Adrenal gland (tissue), 5 donors: Measurements from ENCODE around the gene THSD7B.

Experiments used
- CTCF ChIP-seq, 6 experiments: fragments of 450-650 bp in 4 of 6; fragments of 200-600 bp in 2 of 6; sonication (generic) in 1 of 6; IDR thresholded peaks; 1 replicate in 5 of 6; 2 replicates in 1 of 6; pipeline versions ENCODE4 v1.5.1 to v1.8.0; 2016 to 2021; ENCODE audit warnings: antibody characterized with exemption in 6 of 6, mild to moderate bottlenecking in 2 of 6, moderate library complexity in 1 of 6
- POLR2A ChIP-seq, 2 donors: fragments of 450-650 bp; IDR thresholded peaks; one replicate each; pipeline ENCODE4 v1.6.1; 2017; ENCODE audit warnings: antibody characterized with exemption in 2 of 2, mild to moderate bottlenecking in 2 of 2, moderate library complexity in 1 of 2
- donor health status: DM: no; HTN: no; CAD: no.

GRCh38 chr2:137175246-137175645 lies 409.9 kb downstream of the THSD7B start:
- TF ChIP-seq POLR2A (IDR thresholded peaks at IDR 0.05) (no peak), CTCF (IDR thresholded peaks at IDR 0.05) (no peak)
